IMR-90 (cell line): ENCODE measurements around the gene COL4A2. TPM values are rescaled to one million over a fixed set of nuclear protein-coding genes. Genes with fewer than 3 reads are reported as not detected.
A peak's percentile ranks its signal among the peaks of the same experiment; 100 is the strongest.

Experiments used
- ATAC-seq: fragments of 200-7000 bp; cut with Tn5 transposase; 2 replicates; pipeline ENCODE4 v1.9.1; 2020; ENCODE audit warnings: low read depth, mild to moderate bottlenecking, moderate library complexity
- BruUV-seq: library from RNA; stranded (reverse); fragments of 400-500 nt; replicated peaks from 2 replicates; lab custom pipeline; 2021; lab: Mats Ljungman, UMichigan
- CTCF ChIA-PET: fragments of 300-600 bp; formaldehyde crosslinking; extraction: SDS; loops from one replicate; lab custom pipeline; 2021; ENCODE audit warnings: antibody characterized with exemption; lab: Yijun Ruan, JAX
- POLR2A ChIA-PET: fragments of 300-600 bp; sonication (Branson Sonifier 250); formaldehyde crosslinking; loops from one replicate; lab custom pipeline; 2022; ENCODE audit warnings: antibody characterized with exemption; ENCODE audit not compliant: unreplicated experiment; lab: Charles Lee
- DNase-seq: peaks from one replicate; pipeline ENCODE4 v3.0.0; 2013
- H2AFZ ChIP-seq: replicated peaks from 2 replicates; pipeline ENCODE3; 2013; ENCODE audit warnings: low read length, mild to moderate bottlenecking; ENCODE audit not compliant: poor library complexity
- H2AK5ac ChIP-seq: 2 replicates; pipeline ENCODE4 v1.6.1; 2013; ENCODE audit warnings: low read depth, low read length, inconsistent platforms
- H2AK9ac ChIP-seq: replicated peaks from 2 replicates; pipeline ENCODE3; 2013; ENCODE audit warnings: mild to moderate bottlenecking, low read depth, low read length, moderate library complexity; ENCODE audit not compliant: poor library complexity
- H2BK120ac ChIP-seq: 2 replicates; pipeline ENCODE4 v1.6.1; 2013; ENCODE audit warnings: low read depth, low read length, inconsistent platforms
- H2BK15ac ChIP-seq: 3 replicates; pipeline ENCODE4 v1.6.1; 2013; ENCODE audit warnings: low read depth, low read length, inconsistent platforms
- H2BK20ac ChIP-seq: 2 replicates; pipeline ENCODE4 v1.6.1; 2013; ENCODE audit warnings: low read depth, mild to moderate bottlenecking, inconsistent platforms, low read length, moderate library complexity
- H2BK5ac ChIP-seq: 2 replicates; pipeline ENCODE4 v1.6.1; 2013; ENCODE audit warnings: mild to moderate bottlenecking, low read depth, low read length, inconsistent platforms; ENCODE audit not compliant: poor library complexity, severe bottlenecking
- H3K14ac ChIP-seq: replicated peaks from 2 replicates; pipeline ENCODE4 v1.6.1; 2013; ENCODE audit warnings: low read depth, low read length, inconsistent platforms
- H3K18ac ChIP-seq: 2 replicates; pipeline ENCODE4 v1.6.1; 2013; ENCODE audit warnings: low read depth, low read length, control low read depth
- H3K23ac ChIP-seq: 2 replicates; pipeline ENCODE4 v1.6.1; 2013; ENCODE audit warnings: low read depth, low read length, inconsistent platforms
- H3K27ac ChIP-seq: 2 replicates; pipeline ENCODE4 v1.5.1; 2013; ENCODE audit warnings: mild to moderate bottlenecking, control low read depth, low read length; ENCODE audit not compliant: insufficient read depth
- H3K27me3 ChIP-seq: 2 replicates; pipeline ENCODE4 v1.6.1; 2013; ENCODE audit warnings: low read length; ENCODE audit not compliant: control insufficient read depth, insufficient read depth
- H3K36me3 ChIP-seq: 2 replicates; pipeline ENCODE4 v1.6.1; 2013; ENCODE audit warnings: low read length, mixed read lengths; ENCODE audit not compliant: control insufficient read depth, insufficient read depth
- H3K4ac ChIP-seq: 2 replicates; pipeline ENCODE4 v1.6.1; 2013; ENCODE audit warnings: low read depth, low read length, inconsistent platforms
- H3K4me1 ChIP-seq: 2 replicates; pipeline ENCODE4 v1.6.1; 2013; ENCODE audit warnings: low read length, mixed read lengths; ENCODE audit not compliant: control insufficient read depth, insufficient read depth
- H3K4me2 ChIP-seq: 2 replicates; pipeline ENCODE4 v1.6.1; 2013; ENCODE audit warnings: low read depth, mild to moderate bottlenecking, control low read depth, low read length, moderate library complexity
- H3K4me3 ChIP-seq: 2 replicates; pipeline ENCODE4 v1.5.1; 2013; ENCODE audit warnings: low read depth, mild to moderate bottlenecking, control low read depth, low read length, moderate library complexity; ENCODE audit not compliant: insufficient read depth
- H3K56ac ChIP-seq: 2 replicates; pipeline ENCODE4 v1.6.1; 2013; ENCODE audit warnings: low read length, inconsistent platforms; ENCODE audit not compliant: insufficient read depth; ENCODE audit errors: extremely low read depth
- H3K79me1 ChIP-seq, 2 experiments: 2 replicates each; pipeline ENCODE4 v1.6.1; 2013; ENCODE audit warnings: low read length in 2 of 2, inconsistent platforms in 1 of 2, low read depth in 1 of 2
- H3K9ac ChIP-seq: 2 replicates; pipeline ENCODE4 v1.6.1; 2013; ENCODE audit warnings: low read depth, low read length, control low read depth
- H3K9me1 ChIP-seq: 2 replicates; pipeline ENCODE4 v1.6.1; 2013; ENCODE audit warnings: low read length, inconsistent platforms; ENCODE audit not compliant: insufficient read depth
- H3K9me3 ChIP-seq: 2 replicates; pipeline ENCODE4 v1.6.1; 2013; ENCODE audit warnings: low read length; ENCODE audit not compliant: control insufficient read depth, insufficient read depth
- H4K20me1 ChIP-seq: 2 replicates; pipeline ENCODE4 v1.6.1; 2013; ENCODE audit warnings: low read length, inconsistent platforms; ENCODE audit not compliant: insufficient read depth
- H4K5ac ChIP-seq: 2 replicates; pipeline ENCODE4 v1.6.1; 2013; ENCODE audit warnings: mild to moderate bottlenecking, low read depth, low read length, control low read depth
- H4K8ac ChIP-seq, 2 experiments: 2 replicates each; pipeline ENCODE4 v1.6.1; 2013; ENCODE audit warnings: low read depth in 2 of 2, low read length in 2 of 2, control low read depth in 1 of 2, inconsistent platforms in 1 of 2
- H4K91ac ChIP-seq: 2 replicates; pipeline ENCODE4 v1.6.1; 2013; ENCODE audit warnings: low read depth, low read length, inconsistent platforms; ENCODE audit not compliant: insufficient read depth
- POLR2A ChIP-seq: IDR thresholded peaks from 2 replicates; pipeline ENCODE4 v1.6.1; 2012; ENCODE audit warnings: mild to moderate bottlenecking, low read depth, low read length
- RAD21 ChIP-seq: IDR thresholded peaks from 2 replicates; pipeline ENCODE4 v1.6.1; 2012; ENCODE audit warnings: low read length, improper control_type of control experiment
- WGBS, 2 experiments: methylation state at CpG; one replicate each; pipeline versions ENCODE4 v1.1.5 to v1.1.7; 2013; ENCODE audit warnings: missing lambda C conversion rate in 2 of 2; ENCODE audit not compliant: insufficient read length in 1 of 2; ENCODE audit errors: extremely low coverage in 2 of 2; 5-methylcytosine and 5-hydroxymethylcytosine counted together
- dilution Hi-C: fragments of 300-500 bp; cut with HindIII; formaldehyde crosslinking; loops from one replicate; pipeline ENCODE4 v1.14.3; 2018; ENCODE audit warnings: low sequenced_read_pairs; ENCODE audit not compliant: unreplicated experiment
- in situ Hi-C: fragments of 300-500 bp; cut with MboI; formaldehyde crosslinking; loops from 3 replicates; pipeline ENCODE4 v1.14.3; 2019; ENCODE audit warnings: low sequenced_read_pairs, inconsistent platforms, mixed read lengths
- intact Hi-C: fragments of 100-400 bp; cut with micrococcal nuclease; formaldehyde crosslinking; loops from 2 replicates; pipeline ENCODE4 v1.10.0; 2022
- polyA plus RNA-seq, 3 experiments: library from polyadenylated mRNA; depleted of rRNA; stranded (reverse); fragments of >200 nt; gene quantifications; 2 replicates each; pipeline ENCODE4 v1.2.3, GENCODE V29; 2012; ENCODE audit warnings: low replicate concordance in 1 of 3
- total RNA-seq: library from RNA; depleted of rRNA; stranded (reverse); fragments of >200 nt; gene quantifications from 2 replicates; pipeline ENCODE4 v1.2.3, GENCODE V29; 2012

Gene COL4A2
- total and polyA plus RNA-seq, 2 of the 4 experiments (the other 2 are of a cell fraction), result 90.7 to 457 TPM

DNA sequence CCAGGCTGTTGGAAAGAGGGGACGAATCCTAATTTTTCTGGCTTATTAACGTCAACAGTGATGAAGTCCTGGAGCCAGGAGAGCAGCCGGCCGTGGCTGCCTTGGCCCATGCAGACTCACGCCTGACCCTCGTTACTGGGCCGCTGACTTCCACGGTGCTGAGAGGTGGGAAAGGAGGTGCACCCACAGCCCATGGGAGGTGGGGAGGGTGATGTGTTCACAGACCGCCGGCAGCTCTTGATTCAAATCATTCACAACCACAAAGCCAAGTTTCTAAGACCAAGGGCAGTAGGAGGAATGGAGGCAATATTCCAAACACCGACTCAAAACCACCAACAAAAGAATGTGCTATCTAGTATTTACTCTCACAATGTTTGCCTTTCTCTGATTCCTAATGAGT lies 24.3 kb downstream of the COL4A2 start:
- Histone ChIP-seq H2BK5ac (peak overlapping the region; percentile 95), H3K4ac (peak overlapping the region; percentile 73), H4K91ac (peak overlapping the region; percentile 58), H2BK20ac (peak overlapping the region; percentile 57), H3K9me1 (peaks cover 50% of the 10 kb centered on the region), H3K79me1 (peaks cover 42 to 89% of the 10 kb centered on the region in 2 experiments), H3K9me3 (no peaks in the 10 kb centered on the region), H3K23ac (peak overlapping the region; percentile 70; the same call in 1 of the 2 replicates), H3K4me3 (no peak overlapping the region), H2BK15ac (peak overlapping the region; percentile 42; the same call in 1 of the 3 replicates), H3K9ac (peak overlapping the region; percentile 24; the same call in 1 of the 2 replicates), H4K8ac (peak overlapping the region; percentile 10 to 78; a peak in 2 of 4 replicates), H3K36me3 (peaks cover 25% of the 10 kb centered on the region), H2AK9ac (peak overlapping the region; percentile 4), H2AK5ac (peak overlapping the region; percentile 94), H3K56ac (no peak overlapping the region), H3K4me2 (peak overlapping the region; percentile 67), H3K27me3 (no peaks in the 10 kb centered on the region), H2BK120ac (peak overlapping the region; percentile 85), H4K20me1 (peaks cover 47% of the 10 kb centered on the region), H3K4me1 (peaks cover 55% of the 10 kb centered on the region), H2AFZ (peak overlapping the region; percentile 47), H4K5ac (peak overlapping the region; percentile 79), H3K18ac (peak overlapping the region; percentile 80), H3K27ac (peak overlapping the region; percentile 92), H3K14ac (peak overlapping the region; percentile 51)
- ChIA-PET CTCF (no interaction called here), POLR2A (interaction anchor here (0.7 kb wide), 1 partner anchor 25 kb away, joined by 3 read pairs; the partner anchor contains the start of genes COL4A1 and COL4A2)
- no TSS peak for BruUV-seq
- peak; percentile 69 for DNase-seq
- TF ChIP-seq RAD21, result peak; percentile 2; the same call in 1 of the 2 replicates
- no peak for TF ChIP-seq POLR2A
- dilution Hi-C loops, result no loop called here
- intact Hi-C loops, result no loop called here
- no CpG with 5 or more reads among the region's 11 CpGs for WGBS, 2 experiments
- ATAC-seq, result peak; percentile 3
- in situ Hi-C loops, result no loop called here
